Measurements from ENCODE around the gene NDST1. TPM values are rescaled to one million over a fixed set of nuclear protein-coding genes. Genes with fewer than 3 reads are reported as not detected.

NDST1 gene
- total and polyA plus RNA-seq, 4 donors: 45.6 to 145 (median 60.7) TPM

- Histone ChIP-seq H3K9me3 (ENCODE audit: control insufficient read depth in 4 of 4, insufficient read depth in 3 of 4, low read length in 3 of 4) (peaks cover 0 to 2% (median 0%) of the 10 kb centered on the region in 4 donors), H3K9ac (ENCODE audit: insufficient read depth in 1 of 2, low read length in 2 of 2) (no peak overlapping the region), H3K4me1 (ENCODE audit: control insufficient read depth in 5 of 5, insufficient read depth in 5 of 5, low read length in 5 of 5) (peaks cover 0 to 12% (median 5%) of the 10 kb centered on the region in 5 donors), H3K27ac (ENCODE audit: low read depth in 1 of 2, low read length in 1 of 2) (peak overlapping the region; percentile 21 to 78), H3K4me3 (no peak overlapping the region), H3K27me3 (ENCODE audit: control insufficient read depth in 3 of 3, insufficient read depth in 3 of 3, low read length in 2 of 3) (no peaks in the 10 kb centered on the region), H3K36me3 (ENCODE audit: control insufficient read depth in 4 of 4, insufficient read depth in 4 of 4, low read length in 4 of 4) (peaks cover 11 to 56% (median 44%) of the 10 kb centered on the region in 4 donors)
- 85 to 93% methylated on average over 10 to 12 of the region's 12 CpGs for WGBS, 2 donors
- ATAC-seq (ENCODE audit: insufficient read depth, low FRiP score) (no peak), DNase-seq (no peak)
- no peak for TF ChIP-seq CTCF (IDR thresholded peaks at IDR 0.05; ENCODE audit: control extremely low read depth, extremely low read depth)
These were observed 32.1 kb downstream of the NDST1 start for GRCh38 chr5:150540042-150540441.

GRCh38 chr5:150540615-150541396, 32.9 kb downstream of the NDST1 start:
- Histone ChIP-seq H3K27me3 (ENCODE audit: control insufficient read depth in 3 of 3, insufficient read depth in 3 of 3, low read length in 2 of 3) (no peaks in the 10 kb centered on the region), H3K27ac (ENCODE audit: low read depth in 1 of 2, low read length in 1 of 2) (peak overlapping the region; percentile 71 to 78), H3K9ac (ENCODE audit: insufficient read depth in 1 of 2, low read length in 2 of 2) (no peak overlapping the region), H3K4me1 (ENCODE audit: control insufficient read depth in 5 of 5, insufficient read depth in 5 of 5, low read length in 5 of 5) (peaks cover 0 to 12% (median 5%) of the 10 kb centered on the region in 5 donors), H3K36me3 (ENCODE audit: control insufficient read depth in 4 of 4, insufficient read depth in 4 of 4, low read length in 4 of 4) (peaks cover 6 to 55% (median 43%) of the 10 kb centered on the region in 4 donors), H3K9me3 (ENCODE audit: control insufficient read depth in 4 of 4, insufficient read depth in 3 of 4, low read length in 3 of 4) (peaks cover 0 to 2% (median 0%) of the 10 kb centered on the region in 4 donors), H3K4me3 (no peak overlapping the region)
- TF ChIP-seq CTCF (IDR thresholded peaks at IDR 0.05; ENCODE audit: control extremely low read depth, extremely low read depth): no peak
- DNase-seq: peak; percentile 43 to 78 (median 71)
- WGBS, 2 donors: 62 to 78% methylated on average over 15 of the region's 15 CpGs
- ATAC-seq (ENCODE audit: insufficient read depth, low FRiP score): no peak

DNA sequence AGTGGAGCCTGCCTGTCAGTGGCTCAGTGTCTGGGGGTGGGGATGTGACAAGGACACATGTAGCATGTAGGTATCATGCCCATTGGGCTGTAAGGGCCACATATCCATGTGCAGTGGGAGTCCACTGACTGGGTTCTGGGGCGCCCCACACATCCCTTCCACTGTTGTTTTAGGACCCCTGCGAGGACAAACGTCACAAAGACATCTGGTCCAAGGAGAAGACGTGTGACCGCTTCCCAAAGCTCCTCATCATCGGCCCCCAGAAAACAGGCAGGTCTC, 33.4 kb downstream of the NDST1 start:
- peak overlapping the region; percentile 71 for H3K27ac ChIP-seq (ENCODE audit: low read depth in 1 of 2, low read length in 1 of 2)
- ATAC-seq (ENCODE audit: insufficient read depth, low FRiP score) (no peak), DNase-seq (no peak)
- H3K4me1 ChIP-seq (ENCODE audit: control insufficient read depth in 5 of 5, insufficient read depth in 5 of 5, low read length in 5 of 5): peaks cover 0 to 12% (median 5%) of the 10 kb centered on the region in 5 donors
- no peaks in the 10 kb centered on the region for H3K27me3 ChIP-seq (ENCODE audit: control insufficient read depth in 3 of 3, insufficient read depth in 3 of 3, low read length in 2 of 3)
- no peak for TF ChIP-seq CTCF (IDR thresholded peaks at IDR 0.05; ENCODE audit: control extremely low read depth, extremely low read depth)
- H3K36me3 ChIP-seq (ENCODE audit: control insufficient read depth in 4 of 4, insufficient read depth in 4 of 4, low read length in 4 of 4): peaks cover 4 to 56% (median 44%) of the 10 kb centered on the region in 4 donors
- H3K9me3 ChIP-seq (ENCODE audit: control insufficient read depth in 4 of 4, insufficient read depth in 3 of 4, low read length in 3 of 4): peaks cover 0 to 2% (median 0%) of the 10 kb centered on the region in 4 donors
- no peak overlapping the region for H3K9ac ChIP-seq (ENCODE audit: insufficient read depth in 1 of 2, low read length in 2 of 2)
- no peak overlapping the region for H3K4me3 ChIP-seq
- WGBS, 2 donors: 95% methylated on average over 6 of the region's 6 CpGs

Data from lung (tissue), 12 donors.